ENCODE data around the gene SLF1.

DNA sequence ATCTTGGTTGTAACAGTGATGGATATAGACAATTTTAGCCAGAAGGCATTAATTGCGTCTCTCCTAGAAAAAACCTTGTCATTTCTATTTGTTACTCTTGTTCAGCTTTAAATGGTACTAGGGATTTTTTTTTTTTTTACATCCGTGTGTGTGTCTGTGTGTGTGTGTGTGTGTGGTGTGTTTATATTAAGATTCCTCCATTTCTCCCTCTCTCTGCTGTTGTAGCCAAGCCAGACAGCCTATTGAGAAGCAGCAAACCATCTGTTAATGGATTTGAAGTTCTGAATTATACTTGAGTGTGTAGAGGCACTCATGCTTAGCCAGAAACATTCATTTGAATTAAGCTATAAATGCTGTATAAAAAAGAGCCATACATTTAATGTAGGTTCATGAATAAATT lies 72.3 kb downstream of the SLF1 start:
- TF ChIP-seq POLR2AphosphoS5 (IDR thresholded peaks at IDR 0.05; ENCODE audit: low read depth, low read length) (no peak), SIN3A (IDR thresholded peaks at IDR 0.05; ENCODE audit: borderline replicate concordance, insufficient read depth, low read length) (no peak)

All from PFSK-1 (cell line).